ENCODE results near the gene HPCA.

The HPCA gene

GRCh38 chr1:32928285-32928684 is 42.0 kb downstream of the HPCA start:
- DNase-seq (ENCODE audit: low read depth): no peak
- H3K4me3 ChIP-seq (ENCODE audit: low read depth, low read length): no peak overlapping the region
- in situ Hi-C loops (cut with HindIII; ENCODE audit: low sequenced_read_pairs): no loop called here
- no peak for TF ChIP-seq CTCF (IDR thresholded peaks at IDR 0.05; ENCODE audit: low read depth, low read length, missing control alignments)

- in situ Hi-C loops (cut with HindIII; ENCODE audit: low sequenced_read_pairs): no loop called here
- DNase-seq (ENCODE audit: low read depth): no peak
- H3K4me3 ChIP-seq (ENCODE audit: low read depth, low read length): no peak overlapping the region
- no peak for TF ChIP-seq CTCF (IDR thresholded peaks at IDR 0.05; ENCODE audit: low read depth, low read length, missing control alignments)
Observed at GRCh38 chr1:32928715-32929114, 42.4 kb downstream of the HPCA start.

- no peak overlapping the region for H3K4me3 ChIP-seq (ENCODE audit: low read depth, low read length)
- in situ Hi-C loops (cut with HindIII; ENCODE audit: low sequenced_read_pairs): no loop called here
Observed at GRCh38 chr1:32929366-32929765, 43.1 kb downstream of the HPCA start.

GRCh38 chr1:32931760-32932159 is 45.5 kb downstream of the HPCA start:
- H3K4me3 ChIP-seq (ENCODE audit: low read depth, low read length): no peak overlapping the region
- in situ Hi-C loops (cut with HindIII; ENCODE audit: low sequenced_read_pairs): no loop called here
- DNase-seq (ENCODE audit: low read depth): no peak
- no peak for TF ChIP-seq CTCF (IDR thresholded peaks at IDR 0.05; ENCODE audit: low read depth, low read length, missing control alignments)

More at GRCh38 chr1:32929366-32929765, 43.1 kb downstream of the HPCA start:
- DNase-seq (ENCODE audit: low read depth): no peak
- TF ChIP-seq CTCF (IDR thresholded peaks at IDR 0.05; ENCODE audit: low read depth, low read length, missing control alignments): no peak

GRCh38 chr1:32933742-32934322 is 47.5 kb downstream of the HPCA start:
- TF ChIP-seq CTCF (IDR thresholded peaks at IDR 0.05; ENCODE audit: low read depth, low read length, missing control alignments): no peak
- H3K4me3 ChIP-seq (ENCODE audit: low read depth, low read length): no peak overlapping the region
- in situ Hi-C loops (cut with HindIII; ENCODE audit: low sequenced_read_pairs): no loop called here
- no peak for DNase-seq (ENCODE audit: low read depth)

GRCh38 chr1:32934535-32934934 is 48.2 kb downstream of the HPCA start:
- no peak for DNase-seq (ENCODE audit: low read depth)
- TF ChIP-seq CTCF (IDR thresholded peaks at IDR 0.05; ENCODE audit: low read depth, low read length, missing control alignments): no peak
- no peak overlapping the region for H3K4me3 ChIP-seq (ENCODE audit: low read depth, low read length)
- in situ Hi-C loops (cut with HindIII; ENCODE audit: low sequenced_read_pairs): no loop called here
